Ecto neural progenitor cell (in vitro differentiated cells): ENCODE data around the gene HSPA2.
"Not testable (repeated sequence)": the region's sequence is repeated elsewhere in the genome, so short reads cannot be mapped to it uniquely, and the experiment has no call there.

Source experiments
- DNase-seq: peaks from one replicate; pipeline ENCODE4 v3.0.0-alpha.2; 2018; ENCODE audit warnings: low spot score

The HSPA2 gene

DNA sequence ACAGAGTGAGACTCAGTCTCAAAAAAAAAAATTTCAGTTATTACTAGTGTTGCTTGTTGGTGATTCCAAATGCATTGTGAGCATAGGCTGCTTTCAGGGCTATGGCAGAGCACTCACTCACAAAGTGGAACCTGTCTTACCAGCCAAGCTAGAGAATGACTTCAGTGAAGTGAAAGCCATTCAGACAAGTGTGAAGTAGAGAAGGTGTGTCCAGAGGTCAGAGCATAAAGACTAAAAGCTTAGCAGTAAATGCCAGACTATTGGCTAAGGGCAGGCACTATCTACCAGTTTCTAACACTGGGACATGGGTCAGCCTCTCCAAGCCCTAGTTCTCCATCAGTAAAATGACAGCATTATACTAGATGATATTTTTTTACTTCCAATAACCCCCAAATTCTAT, 21.9 kb downstream of the HSPA2 start:
- DNase-seq = no peak

DNA sequence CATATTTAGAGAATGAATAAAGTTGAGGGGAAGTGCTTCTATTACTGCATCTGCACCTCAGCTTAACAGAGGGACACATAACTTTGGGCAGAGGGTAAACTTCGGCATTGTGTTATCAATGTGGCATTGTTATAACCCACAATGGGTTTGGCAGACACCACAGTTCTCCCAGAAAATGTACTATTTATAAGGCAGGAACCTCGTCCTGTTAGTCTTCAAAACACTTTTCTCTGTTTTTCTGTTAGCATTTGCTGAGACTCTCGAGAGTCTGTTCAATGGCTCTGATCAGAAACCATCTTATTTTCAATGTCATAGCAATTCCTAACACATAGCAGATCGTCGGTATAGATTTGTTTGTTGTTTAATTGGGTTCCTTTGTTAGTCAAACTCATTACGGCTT, 23.2 kb downstream of the HSPA2 start:
- DNase-seq = no peak

DNA sequence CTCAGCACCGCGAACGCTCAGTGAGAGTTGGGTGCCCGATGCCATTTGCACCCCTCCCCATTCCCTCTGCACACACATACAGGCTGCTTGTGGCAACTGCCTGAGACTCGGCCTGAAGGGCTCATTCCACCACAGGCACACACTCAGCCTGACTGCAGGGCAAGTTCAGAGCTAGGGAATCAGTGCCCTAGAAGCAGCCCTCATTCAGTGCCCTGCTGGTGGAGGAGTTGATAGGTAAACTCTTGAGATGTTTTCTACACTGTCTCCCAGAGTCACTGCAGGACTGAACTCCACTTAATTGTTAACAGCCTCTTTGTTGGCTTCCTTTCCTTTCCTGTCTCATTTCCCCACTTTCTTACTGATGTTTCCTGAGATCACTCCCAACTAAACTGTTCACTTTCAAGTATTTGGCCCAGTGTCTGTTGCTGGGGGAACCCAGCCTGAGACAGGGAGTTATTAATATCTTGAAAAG, 26.1 kb downstream of the HSPA2 start:
- no peak for DNase-seq

DNA sequence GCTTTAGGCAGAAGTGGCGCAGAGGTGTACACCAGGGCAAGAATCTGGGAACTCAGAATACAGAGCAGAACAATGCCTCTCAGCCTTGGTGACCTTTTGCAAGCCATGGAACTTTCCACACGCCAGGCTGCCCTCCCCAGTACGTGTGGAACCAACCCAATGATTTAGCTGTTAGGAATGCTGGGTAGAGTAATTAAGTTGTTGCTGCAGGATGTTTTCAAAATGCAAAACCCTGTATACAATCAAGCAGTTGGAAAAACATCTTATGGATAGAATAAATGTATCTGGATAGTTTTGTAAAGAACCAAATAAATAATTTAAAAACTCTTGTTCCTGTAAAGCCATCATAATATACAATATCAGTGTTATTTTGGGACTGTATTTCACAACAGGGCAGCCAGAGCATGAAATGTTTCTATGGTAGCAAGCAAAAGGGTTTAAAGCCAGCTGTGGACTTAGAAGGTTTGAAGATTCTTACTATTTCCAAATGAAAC, 28.6 kb downstream of the HSPA2 start:
- DNase-seq = no peak

DNA sequence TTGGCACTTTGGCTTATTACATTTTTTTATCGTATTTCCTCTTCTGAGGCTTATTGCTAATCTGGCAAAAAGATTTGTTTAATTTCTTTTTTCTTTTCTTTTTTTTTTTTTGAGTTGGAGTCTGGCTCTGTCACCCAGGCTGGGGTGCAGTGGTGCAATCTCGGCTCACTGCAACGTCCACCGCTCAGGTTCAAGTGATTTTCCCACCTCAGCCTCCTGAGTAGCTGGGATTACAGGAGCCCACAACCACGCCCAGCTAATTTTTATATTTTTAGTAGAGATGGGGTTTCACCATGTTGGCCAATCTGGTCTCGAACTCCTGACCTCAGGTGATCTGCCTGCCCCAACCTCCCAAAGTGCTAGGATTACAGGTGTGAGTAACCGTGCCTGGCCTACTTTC, 29.1 kb downstream of the HSPA2 start:
- not testable (repeated sequence) for DNase-seq

DNA sequence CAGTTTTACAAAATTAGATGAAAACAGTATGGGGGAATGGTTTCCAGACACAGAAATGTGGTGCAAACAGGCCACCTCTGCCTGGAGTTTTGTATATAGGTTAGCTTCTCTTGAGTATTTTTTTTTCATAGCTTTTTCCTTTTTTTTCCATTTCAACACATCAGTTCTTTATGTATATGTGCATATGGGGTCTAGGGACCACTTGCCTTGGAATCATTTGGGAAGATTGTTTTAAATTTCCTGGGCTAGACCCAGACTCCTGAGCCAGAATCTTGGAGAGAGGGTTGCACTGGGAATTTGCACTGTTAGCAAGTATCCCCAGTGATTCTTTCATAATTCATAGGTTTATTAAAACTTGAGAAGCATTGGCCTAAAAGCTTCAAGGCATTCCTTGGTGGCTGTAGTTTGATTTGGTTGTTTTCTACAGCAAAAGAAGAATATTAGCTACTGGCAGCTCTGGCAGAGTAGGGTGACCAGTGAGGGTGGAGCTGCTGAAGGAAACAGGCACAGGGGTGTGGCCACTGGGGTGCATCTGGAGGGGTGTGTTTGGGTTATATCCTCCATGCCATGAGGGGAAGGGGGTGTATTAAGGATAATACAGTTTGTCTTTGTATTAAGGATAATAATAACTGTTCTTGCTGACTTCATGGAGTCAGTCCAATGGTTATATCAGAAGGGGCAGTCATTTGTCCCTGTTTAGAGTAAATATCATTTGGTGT, 32.0 kb downstream of the HSPA2 start:
- no peak for DNase-seq

DNA sequence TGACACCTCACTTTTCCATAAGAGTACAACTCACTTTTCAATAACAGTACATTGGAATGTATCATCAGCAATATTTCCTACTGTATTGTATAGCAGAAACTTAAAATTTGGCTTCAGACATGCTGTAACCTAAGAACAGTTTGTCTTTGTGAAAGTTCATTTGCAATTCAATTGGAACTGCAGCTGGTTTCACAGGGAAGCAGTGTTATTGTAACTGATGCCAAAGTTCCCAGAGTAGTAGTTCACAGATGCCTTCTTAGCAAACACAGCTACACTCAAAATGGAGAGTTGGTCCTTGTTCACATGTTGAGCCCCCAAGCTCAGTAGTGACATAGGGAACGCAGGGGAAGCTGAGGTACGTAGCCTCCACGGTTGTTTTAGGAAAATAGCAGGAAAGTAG, 32.6 kb downstream of the HSPA2 start:
- DNase-seq = no peak

DNA sequence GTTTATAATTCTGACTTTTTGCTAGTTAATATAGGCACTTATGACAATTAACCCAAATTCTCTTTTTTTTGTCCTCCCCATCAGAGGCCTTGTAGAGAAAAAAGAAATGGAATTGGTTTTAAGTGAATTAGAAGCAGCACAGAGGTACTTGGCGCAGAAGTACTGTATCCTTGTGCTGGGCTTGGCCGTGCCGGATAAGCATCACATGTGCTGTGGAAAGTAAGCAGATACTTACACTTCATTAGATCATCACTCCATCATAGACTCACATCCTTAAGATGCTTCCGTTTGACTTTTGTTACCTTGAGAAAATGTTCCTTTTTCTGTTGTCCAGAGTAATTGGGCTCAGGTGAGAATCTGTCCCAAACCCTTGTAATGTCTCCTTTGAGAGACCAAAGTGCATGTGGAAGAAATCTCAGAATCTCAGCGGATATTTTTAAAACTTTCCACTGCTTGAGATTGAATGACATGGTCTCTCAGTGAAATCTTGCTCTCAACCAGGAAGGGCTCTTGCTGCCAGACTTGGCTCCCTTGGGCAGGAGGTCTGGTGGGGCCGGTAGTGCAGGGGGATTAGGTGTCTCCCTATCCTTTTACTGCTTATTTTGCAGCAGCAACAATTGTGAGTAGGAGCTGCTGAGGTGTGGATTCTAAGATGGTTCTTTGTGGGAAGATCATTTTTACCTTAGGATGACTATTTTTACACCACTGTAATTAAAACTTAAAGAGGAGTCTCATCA, 34.0 kb downstream of the HSPA2 start:
- no peak for DNase-seq

DNA sequence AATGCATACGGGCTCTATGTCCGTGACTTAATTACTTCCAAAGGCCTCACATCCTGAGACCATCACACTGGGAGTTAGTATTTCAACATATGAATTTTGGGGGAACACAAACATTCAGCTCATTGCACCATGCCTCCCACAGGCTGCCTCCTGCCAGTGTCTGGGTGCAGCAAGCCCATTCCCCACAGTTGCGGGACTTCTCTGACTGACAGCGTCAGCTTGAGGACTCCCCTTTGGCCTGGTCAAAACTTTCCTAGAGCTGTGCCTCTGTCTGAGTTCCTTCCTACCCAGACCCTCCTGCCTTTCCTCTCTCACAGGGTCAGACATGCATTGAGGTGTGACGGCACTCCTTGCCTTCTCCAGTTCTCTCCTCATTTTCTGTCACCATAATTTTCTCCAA, 36.7 kb downstream of the HSPA2 start:
- no peak for DNase-seq

DNA sequence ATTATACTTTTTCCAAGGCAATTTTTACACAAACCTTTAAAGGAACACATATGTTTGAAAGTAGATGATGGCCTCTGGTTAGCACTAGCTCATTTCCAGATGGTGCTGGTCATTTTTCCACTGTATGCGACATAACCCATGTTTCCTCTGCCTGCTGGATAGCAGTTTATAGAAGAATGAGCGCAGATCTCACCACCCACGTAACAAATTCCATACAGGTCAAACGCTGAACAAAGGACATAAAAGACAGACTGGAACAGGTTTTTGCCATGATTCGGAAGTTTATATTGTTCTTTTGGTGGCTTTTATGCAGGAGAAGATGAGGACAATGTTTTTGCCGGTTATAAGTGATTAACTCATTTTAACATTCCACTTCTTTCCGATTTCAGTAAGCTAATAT, 39.9 kb downstream of the HSPA2 start:
- no peak for DNase-seq

DNA sequence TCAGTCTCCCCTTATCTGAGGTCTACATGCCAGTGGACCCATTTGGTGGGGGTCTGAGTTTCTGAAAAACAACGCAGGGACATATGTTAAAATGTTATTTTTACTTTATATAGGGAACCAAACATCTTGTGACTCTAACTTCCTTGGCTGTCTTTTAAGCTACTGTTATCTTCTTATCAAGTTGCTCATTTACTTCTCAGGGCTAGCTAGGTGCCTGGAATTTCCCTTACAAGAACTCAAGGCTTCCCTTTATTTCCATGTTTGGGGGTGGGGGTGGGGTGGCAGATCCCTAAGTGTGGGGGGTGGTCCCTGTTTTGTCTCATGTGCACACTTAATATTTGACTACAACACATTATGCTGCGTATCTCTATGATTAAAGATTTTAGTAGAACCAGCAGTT, 40.8 kb downstream of the HSPA2 start:
- no peak for DNase-seq

DNA sequence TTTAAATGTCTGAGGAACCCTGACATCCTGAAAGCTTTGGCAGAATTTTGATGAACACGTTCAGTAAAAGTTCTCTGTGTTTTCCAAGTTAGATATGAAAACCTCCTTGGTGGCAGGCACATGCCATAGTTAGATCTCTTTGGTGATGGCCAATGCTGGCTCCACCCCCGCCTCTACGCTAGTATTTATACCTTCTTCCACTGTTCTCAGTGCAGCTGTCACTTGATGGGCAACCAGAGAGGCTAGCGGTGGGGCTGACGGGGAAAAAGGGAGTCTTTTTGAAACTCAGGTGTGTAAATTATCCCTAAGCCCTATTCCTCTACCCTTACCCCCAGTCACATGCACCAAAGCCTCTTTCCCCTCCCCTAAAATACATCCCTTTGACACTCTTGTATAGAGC, 41.3 kb downstream of the HSPA2 start:
- DNase-seq = no peak

DNA sequence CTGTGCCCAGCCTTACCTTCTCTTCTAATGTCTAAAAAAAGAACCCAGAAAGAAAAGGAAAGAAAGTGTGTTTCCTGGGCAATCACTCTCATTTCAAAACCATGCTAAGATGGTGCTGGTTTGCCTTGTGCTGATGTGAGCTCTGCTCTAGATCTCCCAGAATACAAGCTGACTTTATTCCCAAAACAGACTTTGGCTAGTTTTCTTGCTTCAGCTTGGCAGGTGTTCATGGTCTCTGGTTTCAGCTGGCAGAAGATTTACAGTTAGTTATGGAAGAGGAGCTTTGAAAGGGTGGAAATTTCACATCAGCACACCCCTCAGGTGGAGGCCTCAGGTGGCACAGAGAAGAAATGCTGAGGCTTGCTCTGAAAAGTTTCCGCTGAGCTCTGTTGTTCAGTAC, 43.6 kb downstream of the HSPA2 start:
- no peak for DNase-seq

DNA sequence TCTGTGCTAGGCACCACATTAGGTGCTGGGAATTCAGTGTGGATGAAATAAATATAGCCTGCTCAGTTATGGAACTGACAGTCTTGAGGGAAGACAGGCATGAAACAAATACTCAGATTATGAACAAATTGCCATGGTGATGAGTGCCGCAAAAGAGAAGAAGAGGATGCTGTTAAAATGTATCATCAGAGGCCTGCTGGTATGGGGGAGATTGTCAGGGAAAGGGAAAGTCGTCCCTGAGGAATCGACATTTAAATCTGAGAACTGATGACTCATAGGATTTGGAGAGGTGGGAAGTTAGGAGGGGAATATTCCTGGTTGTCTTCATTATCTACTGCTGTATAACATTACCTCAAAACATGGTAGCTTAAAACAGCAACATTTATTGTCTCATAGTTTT, 51.3 kb downstream of the HSPA2 start:
- no peak for DNase-seq
